ENCODE measurements around the gene RPL34. TPM values are rescaled to one million over a fixed set of nuclear protein-coding genes. Genes with fewer than 3 reads are reported as not detected.
"Not testable (repeated sequence)": the region's sequence is repeated elsewhere in the genome, so short reads cannot be mapped to it uniquely, and the experiment has no call there.

Gene RPL34
- total and polyA plus RNA-seq, 7 donors: 926 to 8,352 (median 1,691) TPM

DNA sequence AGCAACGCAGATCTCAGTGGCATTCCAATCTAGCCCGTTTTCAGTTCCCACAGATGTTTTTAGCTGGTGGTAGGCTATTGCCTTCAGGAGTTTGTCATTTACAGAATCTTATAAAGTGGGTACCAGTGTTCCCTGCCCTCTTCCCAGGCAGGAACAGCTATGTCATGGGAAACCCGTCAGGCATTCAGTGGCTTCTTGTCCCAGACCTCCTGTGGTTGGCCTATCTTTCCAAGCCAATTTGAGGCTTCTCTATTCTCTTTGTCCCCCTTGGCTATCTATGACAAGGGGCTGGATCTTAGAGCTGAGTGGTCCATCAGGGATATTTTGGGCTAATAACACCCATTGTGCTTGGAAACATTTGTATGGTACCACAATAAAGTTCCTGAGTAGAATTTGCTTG, 33.6 kb upstream of the RPL34 start:
- TF ChIP-seq, protein P1, sequence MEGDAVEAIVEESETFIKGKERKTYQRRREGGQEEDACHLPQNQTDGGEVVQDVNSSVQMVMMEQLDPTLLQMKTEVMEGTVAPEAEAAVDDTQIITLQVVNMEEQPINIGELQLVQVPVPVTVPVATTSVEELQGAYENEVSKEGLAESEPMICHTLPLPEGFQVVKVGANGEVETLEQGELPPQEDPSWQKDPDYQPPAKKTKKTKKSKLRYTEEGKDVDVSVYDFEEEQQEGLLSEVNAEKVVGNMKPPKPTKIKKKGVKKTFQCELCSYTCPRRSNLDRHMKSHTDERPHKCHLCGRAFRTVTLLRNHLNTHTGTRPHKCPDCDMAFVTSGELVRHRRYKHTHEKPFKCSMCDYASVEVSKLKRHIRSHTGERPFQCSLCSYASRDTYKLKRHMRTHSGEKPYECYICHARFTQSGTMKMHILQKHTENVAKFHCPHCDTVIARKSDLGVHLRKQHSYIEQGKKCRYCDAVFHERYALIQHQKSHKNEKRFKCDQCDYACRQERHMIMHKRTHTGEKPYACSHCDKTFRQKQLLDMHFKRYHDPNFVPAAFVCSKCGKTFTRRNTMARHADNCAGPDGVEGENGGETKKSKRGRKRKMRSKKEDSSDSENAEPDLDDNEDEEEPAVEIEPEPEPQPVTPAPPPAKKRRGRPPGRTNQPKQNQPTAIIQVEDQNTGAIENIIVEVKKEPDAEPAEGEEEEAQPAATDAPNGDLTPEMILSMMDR (IDR thresholded peaks at IDR 0.05): no peak
- no peak for DNase-seq
- no peaks in the 10 kb centered on the region for H3K9me3 ChIP-seq
- no peaks in the 10 kb centered on the region for H3K27me3 ChIP-seq
- WGBS, 2 donors: 78 to 86% methylated on average over 3 of the region's 3 CpGs
- intact Hi-C loops (cut with DNase I): no loop called here
- no peaks in the 10 kb centered on the region for H3K36me3 ChIP-seq
- no peak overlapping the region for H3K27ac ChIP-seq
- no peaks in the 10 kb centered on the region for H3K4me1 ChIP-seq
- no peak overlapping the region for H3K4me3 ChIP-seq

DNA sequence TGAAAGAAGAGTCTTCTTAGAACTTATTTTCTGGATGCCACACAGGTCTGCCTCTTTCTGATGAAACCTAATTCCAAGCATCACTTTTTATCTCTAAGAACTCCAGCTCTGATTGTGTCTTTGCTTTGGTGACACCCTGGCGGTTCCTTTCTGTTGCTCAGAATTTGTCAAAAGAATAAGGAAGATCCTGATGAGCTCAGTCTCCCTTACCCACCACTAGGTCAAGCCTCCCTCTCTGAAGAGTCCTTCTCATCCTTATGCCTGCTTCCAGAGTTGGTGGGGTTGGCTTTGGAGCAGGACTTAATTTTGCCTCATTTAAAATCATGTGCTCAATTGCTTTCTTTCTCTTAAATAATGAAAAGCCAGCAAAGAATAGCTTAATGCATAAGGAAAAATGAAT, 31.5 kb upstream of the RPL34 start:
- Histone ChIP-seq H3K4me3 (no peak overlapping the region), H3K27ac (no peak overlapping the region), H3K4me1 (no peaks in the 10 kb centered on the region), H3K27me3 (no peaks in the 10 kb centered on the region), H3K36me3 (no peaks in the 10 kb centered on the region), H3K9me3 (no peaks in the 10 kb centered on the region)
- 87 to 95% methylated on average over 1 of the region's 1 CpG for WGBS, 2 donors
- DNase-seq: no peak
- TF ChIP-seq, protein P1 (IDR thresholded peaks at IDR 0.05): no peak
- TF ChIP-seq POLR2AphosphoS5 (IDR thresholded peaks at IDR 0.05) (no peak), POLR2A (IDR thresholded peaks at IDR 0.05) (no peak), EP300 (IDR thresholded peaks at IDR 0.05) (no peak)
- intact Hi-C loops (cut with DNase I): no loop called here

DNA sequence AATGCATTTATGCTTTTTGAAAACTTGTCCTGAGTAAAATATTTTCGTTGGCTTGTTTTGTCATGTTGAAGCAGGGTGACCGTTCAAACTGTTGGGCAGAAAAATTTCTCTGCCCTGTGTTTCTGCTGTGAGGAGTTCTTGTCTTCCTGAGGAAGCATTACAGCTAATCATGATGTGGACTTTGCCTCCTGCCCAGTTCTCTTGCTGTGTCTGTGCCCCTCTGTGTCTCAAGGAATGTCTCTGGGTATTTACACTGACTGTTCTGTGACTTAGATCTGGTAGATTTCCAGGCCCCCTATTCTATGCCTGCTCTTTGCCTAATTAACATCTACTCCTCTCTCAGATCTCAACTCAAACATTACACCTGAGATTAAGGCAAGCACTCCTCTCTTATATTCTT, 30.4 kb upstream of the RPL34 start:
- H3K27me3 ChIP-seq: no peaks in the 10 kb centered on the region
- intact Hi-C loops (cut with DNase I): no loop called here
- no peaks in the 10 kb centered on the region for H3K9me3 ChIP-seq
- 37 to 74% methylated on average over 2 of the region's 2 CpGs for WGBS, 2 donors
- no peak overlapping the region for H3K4me3 ChIP-seq
- no peak for DNase-seq
- TF ChIP-seq, protein P1 (IDR thresholded peaks at IDR 0.05): no peak
- TF ChIP-seq POLR2A (IDR thresholded peaks at IDR 0.05) (no peak), EP300 (IDR thresholded peaks at IDR 0.05) (no peak)
- no peaks in the 10 kb centered on the region for H3K4me1 ChIP-seq
- no peaks in the 10 kb centered on the region for H3K36me3 ChIP-seq
- no peak overlapping the region for H3K27ac ChIP-seq

DNA sequence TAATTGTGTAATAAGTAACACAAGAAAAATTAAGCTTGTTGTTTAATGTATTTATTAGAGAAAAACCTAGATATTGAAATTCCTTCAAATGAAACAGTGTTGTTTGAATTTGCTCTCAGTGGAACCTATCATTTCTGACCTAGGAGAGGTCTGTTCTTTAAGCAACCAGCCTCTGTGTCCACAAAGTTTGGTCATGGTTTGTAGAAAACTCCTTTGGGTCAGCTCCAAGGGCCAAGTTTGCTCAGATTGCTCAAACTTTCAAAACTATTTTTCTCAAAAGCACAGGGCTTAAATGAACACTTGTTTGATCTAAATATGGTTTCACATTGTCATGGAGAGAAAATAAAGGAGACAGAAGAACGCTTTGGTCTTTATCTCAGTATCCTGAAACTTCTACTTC, 29.6 kb upstream of the RPL34 start:
- WGBS, 2 donors: 87 to 94% methylated on average over 1 of the region's 1 CpG
- no peaks in the 10 kb centered on the region for H3K9me3 ChIP-seq
- H3K27me3 ChIP-seq: no peaks in the 10 kb centered on the region
- intact Hi-C loops (cut with DNase I): no loop called here
- H3K4me3 ChIP-seq: no peak overlapping the region
- H3K36me3 ChIP-seq: no peaks in the 10 kb centered on the region
- H3K4me1 ChIP-seq: no peaks in the 10 kb centered on the region
- TF ChIP-seq, protein P1 (IDR thresholded peaks at IDR 0.05): no peak
- TF ChIP-seq POLR2AphosphoS5 (IDR thresholded peaks at IDR 0.05) (no peak), POLR2A (IDR thresholded peaks at IDR 0.05) (no peak), EP300 (IDR thresholded peaks at IDR 0.05) (no peak)
- DNase-seq: no peak
- no peak overlapping the region for H3K27ac ChIP-seq

DNA sequence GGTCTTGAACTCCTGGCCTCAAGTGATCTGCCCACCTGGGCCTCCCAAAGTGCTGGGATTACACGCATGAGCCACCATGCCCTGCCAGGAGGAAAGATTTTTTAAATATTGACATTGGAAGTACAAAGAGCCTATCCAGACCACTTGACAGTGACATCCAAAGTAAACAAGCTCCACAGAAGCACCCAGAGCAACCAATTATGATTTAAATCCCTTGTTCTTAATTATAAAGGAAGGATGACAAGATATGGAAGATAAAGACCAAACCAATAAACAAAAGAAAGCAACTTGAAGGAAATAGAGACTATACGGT, 27.7 kb upstream of the RPL34 start:
- TF ChIP-seq POLR2AphosphoS5 (IDR thresholded peaks at IDR 0.05): no peak
- no peak for TF ChIP-seq EP300 (IDR thresholded peaks at IDR 0.05)
- TF ChIP-seq, protein P1 (IDR thresholded peaks at IDR 0.05): no peak
- TF ChIP-seq POLR2A (IDR thresholded peaks at IDR 0.05): no peak

DNA sequence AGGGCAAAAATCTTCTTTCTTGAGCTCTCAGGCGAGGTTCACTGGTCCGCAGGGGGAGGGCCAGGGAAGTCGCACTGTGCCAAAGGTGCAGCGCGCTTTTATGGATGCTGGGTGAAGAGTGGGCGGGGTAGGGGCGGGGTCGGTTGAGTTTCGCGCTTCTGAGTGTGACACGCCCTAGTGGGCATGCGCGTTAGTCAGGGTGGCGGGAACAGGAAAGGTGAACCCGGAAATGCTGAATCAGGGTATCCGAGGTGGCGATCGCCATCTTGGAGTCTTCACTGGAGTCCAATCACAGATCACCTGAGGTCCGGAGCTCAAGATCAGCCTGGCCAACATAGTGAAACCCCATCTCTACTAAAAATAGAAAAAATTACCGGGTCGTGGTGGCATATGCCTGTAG, 26.1 kb upstream of the RPL34 start:
- intact Hi-C loops (cut with DNase I); H3K27ac ChIP-seq; H3K4me1 ChIP-seq; H3K36me3 ChIP-seq; H3K9me3 ChIP-seq; H3K27me3 ChIP-seq; DNase-seq; H3K4me3 ChIP-seq: not testable (repeated sequence)
- 96 to 97% methylated on average over 21 of the region's 21 CpGs for WGBS, 2 donors

More for the DNA sequence above, 27.7 kb upstream of the RPL34 start:
- Histone ChIP-seq H3K27me3 (no peaks in the 10 kb centered on the region), H3K36me3 (no peaks in the 10 kb centered on the region), H3K9me3 (no peaks in the 10 kb centered on the region), H3K27ac (no peak overlapping the region), H3K4me1 (no peaks in the 10 kb centered on the region), H3K4me3 (no peak overlapping the region)
- DNase-seq: no peak
- whole genome bisulfite sequencing, 2 donors: 70 to 71% methylated on average over 2 of the region's 2 CpGs
- intact Hi-C loops (cut with DNase I): no loop called here

Measured in sigmoid colon (tissue), 7 donors.